ENCODE data around the gene TFAP2B.

The TFAP2B gene

GRCh38 chr6:50884364-50884763 is 65.7 kb downstream of the TFAP2B start:
- Histone ChIP-seq H3K4me3 (ENCODE audit: low read depth, low read length) (no peak overlapping the region), H3K27ac (no peak overlapping the region), H3K4me2 (ENCODE audit: low read length) (no peak overlapping the region), H3K4me1 (no peaks in the 10 kb centered on the region), H3K9ac (no peak overlapping the region), H3K79me2 (no peaks in the 10 kb centered on the region), H2AFZ (no peak overlapping the region), H3K36me3 (ENCODE audit: control insufficient read depth, insufficient read depth, low read length) (no peaks in the 10 kb centered on the region), H3K27me3 (ENCODE audit: control insufficient read depth, insufficient read depth, low read length) (no peaks in the 10 kb centered on the region), H3K9me3 (ENCODE audit: control insufficient read depth, low read length) (no peaks in the 10 kb centered on the region)
- TF ChIP-seq, protein P1, sequence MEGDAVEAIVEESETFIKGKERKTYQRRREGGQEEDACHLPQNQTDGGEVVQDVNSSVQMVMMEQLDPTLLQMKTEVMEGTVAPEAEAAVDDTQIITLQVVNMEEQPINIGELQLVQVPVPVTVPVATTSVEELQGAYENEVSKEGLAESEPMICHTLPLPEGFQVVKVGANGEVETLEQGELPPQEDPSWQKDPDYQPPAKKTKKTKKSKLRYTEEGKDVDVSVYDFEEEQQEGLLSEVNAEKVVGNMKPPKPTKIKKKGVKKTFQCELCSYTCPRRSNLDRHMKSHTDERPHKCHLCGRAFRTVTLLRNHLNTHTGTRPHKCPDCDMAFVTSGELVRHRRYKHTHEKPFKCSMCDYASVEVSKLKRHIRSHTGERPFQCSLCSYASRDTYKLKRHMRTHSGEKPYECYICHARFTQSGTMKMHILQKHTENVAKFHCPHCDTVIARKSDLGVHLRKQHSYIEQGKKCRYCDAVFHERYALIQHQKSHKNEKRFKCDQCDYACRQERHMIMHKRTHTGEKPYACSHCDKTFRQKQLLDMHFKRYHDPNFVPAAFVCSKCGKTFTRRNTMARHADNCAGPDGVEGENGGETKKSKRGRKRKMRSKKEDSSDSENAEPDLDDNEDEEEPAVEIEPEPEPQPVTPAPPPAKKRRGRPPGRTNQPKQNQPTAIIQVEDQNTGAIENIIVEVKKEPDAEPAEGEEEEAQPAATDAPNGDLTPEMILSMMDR (IDR thresholded peaks at IDR 0.05) = no peak

GRCh38 chr6:50887112-50887511 is 68.4 kb downstream of the TFAP2B start:
- no peaks in the 10 kb centered on the region for H3K79me2 ChIP-seq
- no peak overlapping the region for H3K4me2 ChIP-seq (ENCODE audit: low read length)
- no peaks in the 10 kb centered on the region for H3K36me3 ChIP-seq (ENCODE audit: control insufficient read depth, insufficient read depth, low read length)
- no peak overlapping the region for H3K27ac ChIP-seq
- no peak overlapping the region for H3K9ac ChIP-seq
- TF ChIP-seq, protein P1 (IDR thresholded peaks at IDR 0.05) = no peak
- H3K4me3 ChIP-seq (ENCODE audit: low read depth, low read length) = no peak overlapping the region
- H3K4me1 ChIP-seq = no peaks in the 10 kb centered on the region
- H3K9me3 ChIP-seq (ENCODE audit: control insufficient read depth, low read length) = no peaks in the 10 kb centered on the region
- no peaks in the 10 kb centered on the region for H3K27me3 ChIP-seq (ENCODE audit: control insufficient read depth, insufficient read depth, low read length)
- H2AFZ ChIP-seq = no peak overlapping the region

DNA sequence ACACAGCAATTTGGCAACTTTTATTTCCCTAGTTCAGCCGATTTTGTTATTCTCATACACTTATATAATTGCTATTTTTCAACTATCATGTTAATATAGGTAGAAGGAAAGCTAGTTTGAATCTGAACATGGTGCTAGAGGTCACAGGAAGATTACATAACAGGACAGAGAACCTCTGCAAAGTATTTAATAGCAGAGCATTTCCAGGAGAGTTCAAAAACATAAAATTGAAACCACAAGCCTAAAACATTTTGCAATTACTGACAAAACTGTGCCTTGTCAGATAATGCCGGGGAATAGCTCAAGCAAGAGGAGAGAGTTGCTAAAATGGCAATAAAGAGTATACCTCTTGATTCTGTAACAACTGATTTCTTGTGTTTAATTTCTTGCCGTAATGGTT is 70.8 kb downstream of the TFAP2B start:
- Histone ChIP-seq H3K9me3 (ENCODE audit: control insufficient read depth, low read length) (no peaks in the 10 kb centered on the region), H3K4me1 (no peaks in the 10 kb centered on the region), H2AFZ (no peak overlapping the region), H3K4me3 (ENCODE audit: low read depth, low read length) (no peak overlapping the region), H3K36me3 (ENCODE audit: control insufficient read depth, insufficient read depth, low read length) (no peaks in the 10 kb centered on the region), H3K9ac (no peak overlapping the region), H3K27me3 (ENCODE audit: control insufficient read depth, insufficient read depth, low read length) (no peaks in the 10 kb centered on the region), H3K79me2 (no peaks in the 10 kb centered on the region), H3K27ac (no peak overlapping the region), H3K4me2 (ENCODE audit: low read length) (no peak overlapping the region)
- TF ChIP-seq, protein P1 (IDR thresholded peaks at IDR 0.05) = no peak

DNA sequence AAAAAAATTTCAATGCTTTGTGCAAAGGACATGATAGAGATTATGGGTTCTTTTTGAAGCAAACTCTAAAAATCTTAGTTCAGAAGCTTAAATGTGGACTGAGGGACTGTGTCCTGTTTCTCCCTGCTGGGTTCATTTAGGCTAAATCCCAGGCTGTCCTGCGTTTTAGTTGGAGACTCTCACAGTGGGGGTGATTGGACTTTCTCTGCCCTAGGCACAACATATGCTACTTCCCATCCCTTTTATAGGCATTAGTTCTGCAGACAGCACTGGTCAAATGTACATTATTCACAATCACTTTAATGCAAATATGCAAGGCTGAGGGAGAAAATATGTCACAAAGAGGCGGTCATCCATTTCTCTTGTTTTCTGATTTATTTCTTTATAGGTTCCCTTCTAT is 71.3 kb downstream of the TFAP2B start:
- Histone ChIP-seq H3K9ac (no peak overlapping the region), H3K36me3 (ENCODE audit: control insufficient read depth, insufficient read depth, low read length) (no peaks in the 10 kb centered on the region), H3K27me3 (ENCODE audit: control insufficient read depth, insufficient read depth, low read length) (no peaks in the 10 kb centered on the region), H3K27ac (no peak overlapping the region), H3K79me2 (no peaks in the 10 kb centered on the region), H3K4me3 (ENCODE audit: low read depth, low read length) (no peak overlapping the region), H3K4me2 (ENCODE audit: low read length) (no peak overlapping the region), H2AFZ (no peak overlapping the region), H3K9me3 (ENCODE audit: control insufficient read depth, low read length) (no peaks in the 10 kb centered on the region), H3K4me1 (no peaks in the 10 kb centered on the region)
- TF ChIP-seq, protein P1 (IDR thresholded peaks at IDR 0.05) = no peak

- H3K27me3 ChIP-seq (ENCODE audit: control insufficient read depth, insufficient read depth, low read length) = no peaks in the 10 kb centered on the region
- H3K4me2 ChIP-seq (ENCODE audit: low read length) = no peak overlapping the region
- no peaks in the 10 kb centered on the region for H3K9me3 ChIP-seq (ENCODE audit: control insufficient read depth, low read length)
- no peaks in the 10 kb centered on the region for H3K4me1 ChIP-seq
- TF ChIP-seq, protein P1 (IDR thresholded peaks at IDR 0.05) = no peak
- no peak overlapping the region for H2AFZ ChIP-seq
- H3K79me2 ChIP-seq = no peaks in the 10 kb centered on the region
- H3K9ac ChIP-seq = no peak overlapping the region
- H3K36me3 ChIP-seq (ENCODE audit: control insufficient read depth, insufficient read depth, low read length) = no peaks in the 10 kb centered on the region
- H3K4me3 ChIP-seq (ENCODE audit: low read depth, low read length) = no peak overlapping the region
- no peak overlapping the region for H3K27ac ChIP-seq
These were observed 71.9 kb downstream of the TFAP2B start for GRCh38 chr6:50890579-50890978.
